GM21619 (cell line): ENCODE data around the gene COL18A1.

Experiments
- ATAC-seq: cut with Tn5 transposase; IDR thresholded peaks from one replicate; pipeline ENCODE4 v1.9.1; 2021; ENCODE audit not compliant: unreplicated experiment

Gene COL18A1

DNA sequence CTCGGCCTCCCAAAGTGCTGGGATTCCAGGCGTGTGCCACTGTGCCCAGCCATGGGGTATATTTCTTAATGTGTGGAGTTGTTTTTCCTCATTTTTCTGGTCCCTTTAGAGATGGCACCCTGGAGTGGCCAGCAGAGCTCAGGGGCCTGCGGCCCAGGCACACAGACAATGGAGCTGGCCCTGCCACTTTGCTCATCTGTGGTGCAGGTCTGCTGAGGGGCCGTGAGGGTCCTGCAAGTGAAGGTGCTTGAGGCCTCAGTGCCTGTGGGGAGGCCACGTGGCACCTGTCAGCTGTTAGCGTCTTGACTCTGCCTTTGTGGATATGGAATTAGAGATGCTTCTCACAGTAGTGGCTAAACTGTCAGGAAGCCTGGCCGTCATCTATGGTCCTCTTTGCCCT lies 7.5 kb downstream of the COL18A1 start:
- no peak for ATAC-seq

DNA sequence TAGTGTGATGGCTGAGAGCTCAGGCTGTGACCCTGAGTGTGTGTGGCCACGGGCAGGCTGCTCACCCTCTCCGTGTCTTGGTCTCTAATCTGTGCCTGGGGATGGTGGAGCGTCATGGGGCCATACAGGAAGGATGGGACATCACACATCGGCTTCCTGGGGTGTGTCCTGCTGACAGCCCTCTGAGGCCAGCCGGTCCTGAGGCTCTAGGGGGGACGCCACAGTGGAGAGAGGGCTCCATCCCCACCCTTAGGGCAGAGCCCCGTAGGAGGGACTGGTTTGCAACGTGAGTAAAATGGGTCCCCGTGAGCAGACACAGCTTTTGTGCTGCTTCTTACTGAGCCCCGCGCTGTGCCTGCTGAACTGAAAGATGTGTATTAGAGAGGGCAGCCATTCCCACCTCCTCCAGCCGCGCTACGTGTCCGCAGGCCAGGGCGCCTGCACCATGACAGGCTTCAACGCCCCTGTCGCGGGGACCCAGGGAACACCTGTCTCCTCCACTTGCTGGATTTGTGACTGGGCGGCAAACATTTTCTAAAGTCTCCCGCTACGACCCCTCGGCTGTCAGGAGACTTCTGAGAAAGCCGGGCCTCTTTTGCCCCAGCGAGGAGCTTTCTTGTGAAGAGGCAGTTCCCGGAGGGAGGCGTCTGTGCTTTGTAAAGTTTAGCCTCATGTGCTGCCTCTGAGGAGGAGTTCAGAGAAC lies 8.1 kb downstream of the COL18A1 start:
- ATAC-seq = no peak

DNA sequence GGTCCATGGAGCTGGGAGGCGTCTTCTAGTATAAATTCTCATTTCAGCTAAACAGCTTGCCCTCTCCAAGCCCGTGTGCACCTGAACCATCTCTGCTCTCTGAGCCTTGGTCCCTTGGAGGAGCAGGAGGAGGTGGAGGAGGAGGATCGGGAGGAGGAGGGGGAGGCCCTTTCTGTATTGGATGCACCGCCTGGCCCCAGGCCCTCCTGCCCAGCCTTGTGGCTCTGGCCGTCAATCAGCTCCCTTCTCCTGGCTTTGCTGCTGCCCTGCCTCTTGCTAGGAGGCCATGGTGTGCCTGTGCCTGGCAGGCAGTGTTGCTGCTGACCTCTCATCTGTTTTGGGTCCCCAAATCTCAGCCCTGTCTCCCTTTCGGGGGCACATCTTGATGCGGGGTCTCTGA lies 9.0 kb downstream of the COL18A1 start:
- no peak for ATAC-seq

DNA sequence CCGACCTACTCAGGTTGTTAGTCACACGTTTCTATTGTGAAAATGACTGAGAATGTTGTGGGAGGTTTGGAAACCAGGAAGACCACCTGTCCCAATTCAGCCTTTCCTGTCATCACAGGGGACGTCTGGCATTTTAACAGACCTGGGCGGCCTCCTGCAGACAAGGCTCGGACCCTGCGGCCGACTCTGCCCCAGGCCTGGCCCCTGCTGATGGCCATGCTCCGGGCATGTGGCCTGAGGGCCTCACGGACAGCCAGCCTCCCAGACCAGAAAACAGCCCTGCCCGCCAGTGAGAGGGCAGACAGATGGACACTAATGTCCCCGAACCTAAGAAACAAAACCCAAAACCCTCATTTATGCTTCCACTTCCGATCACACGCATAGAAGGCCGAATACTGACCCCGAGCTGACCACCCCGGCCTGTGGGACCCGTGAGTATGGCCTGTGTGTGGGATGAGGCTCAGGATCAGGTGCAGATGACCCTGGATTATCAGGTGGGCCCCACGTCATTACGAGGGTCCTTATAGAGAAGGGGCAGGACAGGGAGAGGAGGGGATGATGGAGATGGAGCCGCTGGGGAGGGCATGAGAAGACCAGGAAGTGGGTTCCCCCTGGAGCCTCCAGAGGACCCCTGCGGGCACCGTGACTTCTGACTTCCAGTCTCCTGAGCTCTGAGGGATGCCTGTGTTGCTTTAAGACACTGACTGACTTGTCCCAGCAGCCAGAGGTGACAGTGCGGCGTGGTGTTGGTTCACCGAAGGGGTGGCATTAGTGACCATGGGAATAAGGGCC lies 9.6 kb downstream of the COL18A1 start:
- ATAC-seq = no peak

DNA sequence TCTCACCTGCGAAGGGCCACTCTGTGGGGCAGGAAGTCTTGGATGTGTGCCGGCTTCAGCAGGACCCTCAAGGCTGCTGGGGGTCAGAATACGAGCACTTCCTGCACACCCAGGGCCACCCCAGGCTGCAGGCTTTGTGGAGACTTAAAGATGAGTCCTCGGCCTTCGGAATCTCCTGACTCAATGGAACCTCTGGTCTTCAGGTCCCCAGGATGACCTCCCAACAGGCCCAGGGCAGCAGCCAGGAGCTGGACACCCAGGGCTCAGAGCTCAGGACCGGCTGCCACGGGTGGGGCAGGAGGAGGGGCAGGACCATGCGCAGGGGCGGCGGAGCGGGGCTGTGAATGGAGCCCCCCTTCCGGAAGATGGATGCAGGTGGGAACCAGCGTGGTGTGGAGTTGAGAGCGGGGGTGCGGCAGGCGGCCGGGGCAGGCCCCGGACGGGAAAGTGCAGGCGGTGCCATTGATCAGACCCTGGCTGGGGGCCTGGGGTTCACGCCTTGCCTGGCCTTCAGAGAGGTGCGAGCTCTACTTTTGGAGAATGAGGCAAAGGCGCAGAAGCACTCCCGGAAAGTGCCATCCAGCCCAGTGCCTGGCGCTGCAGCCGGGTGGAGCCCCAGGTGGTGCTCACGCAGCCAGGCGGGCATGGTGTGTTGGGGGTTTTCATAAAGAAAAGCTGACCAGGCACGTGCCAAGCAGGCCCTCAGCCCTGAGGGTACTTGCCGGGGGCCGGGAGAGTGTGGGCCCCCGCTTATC lies 10.4 kb downstream of the COL18A1 start:
- no peak for ATAC-seq

DNA sequence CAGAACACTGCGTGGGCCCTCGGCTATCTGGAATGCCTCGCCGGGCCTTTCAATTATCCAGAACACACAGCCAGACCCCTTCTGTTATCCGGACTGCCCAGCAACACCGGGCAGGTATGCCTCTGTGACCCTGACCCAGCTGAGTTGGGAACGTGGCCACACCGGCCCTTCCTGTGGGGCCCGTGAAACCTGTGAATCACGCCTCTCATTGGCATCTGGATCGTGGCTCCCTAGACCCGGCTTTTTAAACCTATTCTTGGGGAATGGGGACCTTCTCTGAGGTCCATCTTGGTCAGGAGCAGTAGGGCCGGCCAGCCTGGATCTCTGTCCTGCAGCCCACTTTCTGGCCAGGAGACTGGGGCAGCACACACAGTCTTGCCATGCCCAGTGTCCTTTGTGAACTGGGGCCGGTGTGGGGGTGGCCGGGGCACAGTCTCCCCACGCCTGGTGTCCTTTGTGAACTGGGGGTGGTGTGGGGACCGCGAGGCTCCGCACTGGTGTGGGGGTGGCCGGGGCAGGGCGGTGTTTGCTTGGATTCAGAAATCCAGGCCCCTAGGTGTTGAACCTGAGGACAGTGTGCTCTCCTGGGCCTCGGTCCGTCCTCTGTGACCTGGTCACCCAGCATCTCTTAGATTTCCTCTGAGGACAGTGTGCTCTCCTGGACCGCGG lies 11.1 kb downstream of the COL18A1 start:
- ATAC-seq = no peak

DNA sequence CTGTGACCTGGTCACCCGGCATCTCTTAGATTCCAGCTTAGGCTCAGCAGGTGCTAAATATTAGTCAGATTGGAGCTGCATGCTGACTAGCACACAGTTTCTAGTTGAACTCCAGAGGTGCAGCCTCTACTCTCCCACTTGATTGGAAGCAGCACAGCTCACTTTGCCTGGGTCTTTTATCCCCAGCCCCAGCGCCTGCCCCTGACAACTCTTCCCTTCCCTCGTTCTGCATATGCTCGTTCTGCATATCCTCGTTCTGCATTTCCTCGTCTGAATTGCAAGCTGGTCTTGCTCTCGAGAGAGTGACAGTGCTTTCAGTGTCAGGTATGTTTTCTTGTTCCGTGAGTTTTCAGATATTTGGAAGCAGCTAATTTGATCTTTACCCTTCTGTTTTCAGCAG lies 11.7 kb downstream of the COL18A1 start:
- ATAC-seq = no peak

DNA sequence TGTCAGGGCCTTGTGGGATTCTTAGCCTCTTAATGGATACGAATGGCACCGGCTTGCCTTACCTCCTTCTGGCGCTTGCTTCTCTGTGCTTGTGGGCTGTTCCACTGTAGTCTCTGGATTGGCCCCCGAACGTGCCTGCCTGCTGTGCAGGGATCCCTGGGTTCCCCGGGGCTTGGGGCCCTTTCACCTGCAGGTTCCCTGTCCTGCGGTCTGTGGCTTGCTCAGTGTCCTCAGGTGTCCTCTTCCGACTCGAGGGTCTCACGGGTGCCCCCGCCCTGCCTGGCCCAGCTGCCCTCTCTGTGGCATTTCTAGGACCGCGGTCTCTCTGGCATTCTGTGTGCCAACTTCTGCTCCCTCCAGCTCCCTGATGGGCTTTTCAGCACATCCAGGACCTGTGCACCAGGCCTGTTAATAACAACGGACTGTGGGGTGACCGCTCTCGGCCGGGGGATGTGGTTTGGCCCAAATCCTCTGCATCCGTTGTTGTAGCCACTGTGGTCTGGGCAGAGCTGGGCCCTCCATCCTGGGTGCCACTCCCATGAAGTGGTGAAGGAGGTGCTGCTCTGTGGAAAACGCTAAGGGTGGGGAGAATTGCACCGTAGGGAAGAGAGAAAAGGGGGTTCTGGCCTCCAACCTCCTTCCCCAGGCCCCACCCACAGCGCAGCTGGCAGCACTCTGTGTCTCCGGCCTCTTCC lies 12.4 kb downstream of the COL18A1 start:
- ATAC-seq = no peak

DNA sequence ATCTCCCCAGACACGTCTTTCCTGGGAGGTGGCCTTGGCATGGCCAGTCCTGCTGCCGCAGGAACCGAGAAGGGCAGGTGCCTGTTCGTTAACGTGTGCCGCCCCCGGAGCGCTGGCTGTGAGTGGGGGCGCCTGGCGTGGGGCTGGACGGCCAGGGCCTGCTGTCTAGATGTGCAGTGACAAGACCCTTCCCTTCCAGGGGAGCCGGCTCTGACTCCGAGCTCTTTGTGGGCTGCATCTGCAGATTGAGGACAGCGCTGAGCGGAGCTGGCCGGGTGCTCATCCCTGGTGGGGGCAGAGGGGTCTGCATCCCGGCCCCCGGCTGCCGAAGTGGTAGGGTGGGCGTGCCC lies 13.0 kb downstream of the COL18A1 start:
- ATAC-seq = no peak

DNA sequence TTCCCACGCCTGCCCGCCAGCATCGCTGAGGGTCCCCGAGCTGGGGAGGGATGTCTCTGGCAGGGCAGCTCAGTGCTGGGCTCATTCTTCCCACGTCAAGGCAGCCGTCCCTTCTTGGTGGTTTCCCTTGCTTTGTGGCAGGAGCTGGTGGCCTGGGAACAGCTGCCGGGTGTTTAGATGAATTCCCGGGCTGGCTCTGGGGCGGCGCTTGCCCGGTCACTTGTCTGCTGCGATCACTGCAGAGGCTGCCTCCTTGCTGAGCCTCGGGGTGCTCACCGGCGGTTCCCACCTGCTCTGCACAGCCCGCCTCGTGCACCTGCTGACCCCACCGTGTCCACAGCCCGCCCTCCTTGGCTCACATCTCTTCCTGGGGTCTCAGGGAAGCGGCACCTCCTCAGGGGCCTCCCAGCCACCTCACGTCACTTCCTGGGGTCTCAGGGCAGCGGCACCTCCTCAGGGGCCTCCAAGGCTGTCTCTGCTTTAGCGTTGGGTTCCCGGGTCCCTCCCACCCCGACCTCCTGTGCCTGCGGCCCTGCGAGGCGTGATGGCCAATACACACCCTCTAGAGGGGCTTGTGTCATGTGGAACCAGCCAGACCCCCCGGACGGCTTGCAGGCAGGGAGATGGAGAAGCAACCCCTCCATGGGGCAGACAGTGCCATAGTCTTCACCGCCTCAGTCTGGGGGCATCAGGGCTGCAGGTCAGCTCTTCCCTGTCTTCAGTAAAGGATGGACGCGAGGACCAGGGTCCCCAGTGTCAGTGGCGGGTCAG lies 13.5 kb downstream of the COL18A1 start:
- no peak for ATAC-seq

DNA sequence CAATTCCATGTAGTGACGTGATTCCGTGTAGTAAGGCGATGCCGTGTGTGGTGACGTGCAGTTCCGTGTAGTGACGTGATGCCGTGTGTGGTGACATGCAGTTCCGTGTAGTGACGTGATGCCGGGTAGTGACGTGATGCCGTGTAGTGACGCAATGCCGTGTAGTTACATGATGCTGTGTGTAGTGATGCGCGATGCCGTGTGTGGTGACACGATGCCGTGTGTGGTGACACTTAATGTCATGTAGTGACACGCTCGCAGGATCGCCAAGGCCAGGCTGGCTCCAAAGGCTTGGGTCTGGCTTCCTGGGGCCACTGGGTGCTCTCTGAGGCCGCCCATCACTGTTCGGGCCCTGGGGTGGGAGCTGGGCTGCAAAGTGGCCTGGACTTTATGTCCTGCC lies 14.2 kb downstream of the COL18A1 start:
- no peak for ATAC-seq

DNA sequence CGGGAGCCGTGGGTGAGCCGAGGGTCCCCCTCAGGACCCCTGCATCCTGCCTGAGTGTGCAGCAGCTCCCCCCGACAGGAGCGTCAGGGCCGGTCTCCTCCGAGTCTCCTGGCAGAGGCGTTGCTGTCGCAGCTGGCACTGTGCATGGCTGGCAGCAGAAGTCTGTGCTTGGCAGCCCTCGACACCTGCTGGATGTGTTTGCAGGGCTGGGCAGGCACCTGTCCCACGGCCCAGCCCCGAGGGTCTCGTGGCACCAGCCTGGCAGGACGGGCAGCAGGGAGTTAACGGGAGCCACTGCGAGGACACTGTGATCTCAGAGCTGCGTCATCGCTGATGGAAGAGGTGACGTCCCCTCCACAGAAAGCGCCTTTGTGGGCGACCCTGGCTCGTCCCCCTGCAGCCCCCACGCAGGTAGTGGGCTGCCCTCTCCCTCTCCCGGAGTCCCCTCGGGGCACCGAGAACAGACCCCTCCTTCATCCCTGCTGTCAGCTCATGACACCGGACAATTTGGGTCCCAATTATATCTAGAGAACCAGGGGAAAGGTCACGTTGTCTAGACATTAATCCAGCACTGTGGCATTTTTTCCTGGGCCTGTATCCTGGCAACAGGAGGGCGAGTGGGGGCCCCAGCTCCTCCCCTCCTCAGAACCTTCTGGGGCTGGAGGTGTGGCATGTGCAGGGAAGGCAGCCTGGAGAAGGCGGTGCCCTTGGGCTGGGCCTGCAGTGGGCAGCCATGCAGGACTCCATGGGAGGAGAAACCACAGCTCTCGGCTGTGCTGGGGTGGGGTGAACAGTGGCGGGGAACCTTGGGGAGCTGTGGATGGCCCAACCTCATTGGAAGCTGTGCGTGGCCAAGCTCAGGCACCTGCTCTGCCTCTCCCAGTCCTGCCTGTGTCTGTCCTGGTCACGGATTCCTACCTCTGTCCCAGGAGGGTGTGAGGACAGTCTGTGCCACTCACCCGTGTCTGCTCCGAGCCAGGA lies 15.4 kb downstream of the COL18A1 start:
- ATAC-seq = no peak

DNA sequence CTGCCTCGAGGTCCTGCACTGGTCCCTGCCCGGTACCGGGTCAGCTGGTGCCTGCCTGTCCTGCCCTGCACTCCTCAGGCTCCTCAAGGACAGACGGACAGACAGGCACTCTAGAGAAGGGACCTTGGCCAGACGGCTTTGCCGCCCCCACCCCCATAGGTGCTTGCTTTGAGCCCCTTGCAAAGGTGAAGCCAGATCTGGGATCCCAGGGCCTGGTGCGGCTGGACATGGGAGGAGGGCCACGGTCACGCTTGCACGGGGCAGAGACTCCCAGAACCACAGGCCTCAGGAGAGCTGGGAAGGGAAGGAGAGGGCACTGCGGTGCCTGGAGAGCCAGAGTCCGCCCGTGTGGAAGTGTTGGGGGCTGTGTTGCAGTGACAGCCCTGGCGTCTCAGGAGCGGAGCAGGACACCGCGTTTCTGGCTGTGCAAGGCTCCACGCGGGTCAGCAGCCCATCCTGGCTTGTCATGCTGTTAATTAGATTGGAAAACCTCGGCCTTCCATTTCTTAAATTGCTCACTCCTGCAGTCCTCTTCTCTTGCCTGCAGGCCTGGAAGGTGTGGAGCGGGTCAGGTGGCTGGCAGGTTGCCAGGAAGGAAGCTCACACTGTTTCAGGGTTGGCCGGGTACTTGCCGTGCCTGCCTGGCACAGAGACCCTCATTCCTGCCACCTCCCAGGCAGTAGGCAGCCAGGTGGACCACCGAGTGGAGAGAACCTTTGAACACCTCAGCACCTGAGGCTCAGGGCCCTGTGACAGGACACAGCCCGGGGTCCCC lies 16.3 kb downstream of the COL18A1 start:
- ATAC-seq = no peak

DNA sequence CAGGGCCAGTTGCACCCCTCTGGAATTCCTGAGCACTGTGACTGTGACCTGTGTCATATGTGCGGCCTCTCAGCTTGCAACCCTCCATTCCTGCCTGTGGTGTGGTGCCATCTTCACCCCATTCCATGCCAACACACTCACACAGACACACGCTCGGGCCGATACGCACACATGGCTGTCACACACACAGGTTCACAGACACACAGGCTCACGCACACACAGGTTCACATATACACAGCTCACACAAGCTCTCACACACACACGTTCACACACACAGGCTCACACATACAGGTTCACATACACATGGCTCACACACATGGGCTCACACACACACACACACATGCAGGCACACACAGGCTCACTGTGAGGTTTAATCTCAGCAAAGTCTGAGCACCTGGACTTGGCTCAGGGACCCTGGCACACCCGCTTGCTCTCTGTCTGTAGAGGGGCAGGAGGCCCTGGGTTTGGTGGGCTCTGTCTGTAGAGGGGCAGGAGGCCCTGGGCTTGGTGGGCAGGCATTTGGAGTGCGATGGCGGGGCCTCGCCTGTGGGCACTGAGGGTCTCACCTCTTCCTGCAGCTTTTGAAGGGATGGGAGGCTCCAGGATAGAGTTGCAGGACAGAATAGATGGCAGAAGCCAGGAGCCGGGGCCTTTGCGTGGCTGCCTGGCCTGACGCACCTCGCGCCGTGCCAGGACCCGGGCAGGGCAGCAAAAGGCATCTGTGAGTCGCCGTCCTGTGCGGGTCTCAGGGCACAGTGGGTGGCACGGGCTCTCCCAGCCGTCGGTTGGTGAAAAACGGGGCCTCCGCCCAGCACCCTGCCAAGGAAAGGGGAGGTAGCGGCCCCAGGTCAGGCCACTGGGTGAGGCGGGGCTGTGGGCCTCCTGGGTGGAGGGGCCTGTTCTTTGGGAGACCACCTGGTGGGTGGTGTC lies 17.1 kb downstream of the COL18A1 start:
- ATAC-seq = no peak

DNA sequence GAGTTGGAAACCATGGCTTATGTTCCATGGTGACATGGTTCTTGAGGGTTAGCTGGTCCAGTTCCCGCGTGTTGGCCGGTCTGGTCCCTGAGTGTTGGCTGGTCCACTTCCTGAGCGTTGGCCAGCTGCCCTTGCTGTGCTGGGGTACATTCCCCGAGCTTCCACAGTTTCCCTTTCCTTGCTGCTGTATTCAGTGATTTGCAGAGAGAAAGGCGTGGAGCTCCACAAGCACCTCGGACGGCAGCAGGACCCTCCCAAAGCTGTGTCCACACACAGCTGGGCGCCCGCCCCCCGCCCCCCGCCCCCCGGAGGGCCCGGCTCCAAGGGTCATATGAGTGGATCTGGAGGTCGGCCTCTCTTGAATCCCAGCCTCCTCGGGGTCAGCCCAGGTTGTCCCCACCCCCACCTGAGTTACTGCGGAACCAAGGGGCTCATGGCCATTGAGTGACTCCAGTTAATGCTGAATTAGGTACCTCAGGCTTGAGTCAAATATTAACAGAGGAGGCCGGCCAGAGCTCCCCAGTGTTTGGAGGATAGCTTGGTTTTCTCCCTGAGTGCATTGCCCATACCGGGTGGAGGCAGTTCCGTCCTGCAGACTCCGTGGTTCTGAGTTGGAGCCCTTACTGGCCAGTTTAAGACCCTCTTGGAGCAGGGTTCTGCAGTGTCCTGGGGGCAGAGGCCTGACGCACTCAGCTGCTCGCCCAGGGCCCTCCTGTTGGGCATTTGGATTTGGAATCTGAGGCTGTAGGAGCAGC lies 18.4 kb downstream of the COL18A1 start:
- ATAC-seq = no peak
